HepG2 (cell line): ENCODE data around the gene SHROOM2.

Source experiments
- NR3C1 ChIP-seq: sonication (generic); formaldehyde crosslinking; IDR thresholded peaks from 2 replicates; pipeline ENCODE4 v1.4.0; 2020; ENCODE audit warnings: missing genetic modification reagents
- TF ChIP-seq, protein P1 (sequence below), 2 experiments: sonication (generic) in 1 of 2; formaldehyde crosslinking in 1 of 2; IDR thresholded peaks; 2 replicates each; pipeline versions ENCODE4 v1.5.1 to v1.6.1; 2011 to 2020; ENCODE audit warnings: borderline replicate concordance in 1 of 2, low read depth in 1 of 2, low read length in 1 of 2, mild to moderate bottlenecking in 1 of 2, missing genetic modification reagents in 1 of 2, moderate library complexity in 1 of 2
- TF ChIP-seq, protein P2 (sequence below): sonication (generic); formaldehyde crosslinking; IDR thresholded peaks from 2 replicates; pipeline ENCODE4 v1.5.0; 2020; ENCODE audit warnings: mild to moderate bottlenecking, missing genetic modification reagents, moderate library complexity

DNA sequence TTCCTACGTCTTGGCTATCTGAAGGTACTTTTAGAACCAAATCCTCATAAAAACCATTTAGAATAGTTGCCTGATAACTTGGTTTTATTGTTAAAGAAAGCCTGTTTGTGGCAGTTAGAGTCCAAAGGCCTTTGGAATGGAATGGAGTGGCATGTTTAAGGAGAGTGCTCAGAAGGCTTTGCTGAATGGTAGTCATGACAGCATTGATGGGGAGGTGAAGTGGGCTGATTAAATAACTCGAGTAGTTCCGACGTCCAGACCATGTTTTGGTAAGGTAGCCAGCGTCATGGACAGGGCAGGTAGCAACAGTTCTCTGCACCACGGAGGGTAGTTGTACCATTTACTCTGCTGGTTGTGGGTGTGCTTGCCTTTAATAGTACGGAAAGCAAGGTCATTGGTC is 94.6 kb downstream of the SHROOM2 start:
- TF ChIP-seq, protein P1, sequence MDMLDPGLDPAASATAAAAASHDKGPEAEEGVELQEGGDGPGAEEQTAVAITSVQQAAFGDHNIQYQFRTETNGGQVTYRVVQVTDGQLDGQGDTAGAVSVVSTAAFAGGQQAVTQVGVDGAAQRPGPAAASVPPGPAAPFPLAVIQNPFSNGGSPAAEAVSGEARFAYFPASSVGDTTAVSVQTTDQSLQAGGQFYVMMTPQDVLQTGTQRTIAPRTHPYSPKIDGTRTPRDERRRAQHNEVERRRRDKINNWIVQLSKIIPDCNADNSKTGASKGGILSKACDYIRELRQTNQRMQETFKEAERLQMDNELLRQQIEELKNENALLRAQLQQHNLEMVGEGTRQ (IDR thresholded peaks at IDR 0.05; ENCODE audit: low read depth, low read length) = no peak
- TF ChIP-seq, protein P1 (CRISPR knock-in tag; IDR thresholded peaks at IDR 0.05; ENCODE audit: borderline replicate concordance) = no peak
- TF ChIP-seq, protein P2, sequence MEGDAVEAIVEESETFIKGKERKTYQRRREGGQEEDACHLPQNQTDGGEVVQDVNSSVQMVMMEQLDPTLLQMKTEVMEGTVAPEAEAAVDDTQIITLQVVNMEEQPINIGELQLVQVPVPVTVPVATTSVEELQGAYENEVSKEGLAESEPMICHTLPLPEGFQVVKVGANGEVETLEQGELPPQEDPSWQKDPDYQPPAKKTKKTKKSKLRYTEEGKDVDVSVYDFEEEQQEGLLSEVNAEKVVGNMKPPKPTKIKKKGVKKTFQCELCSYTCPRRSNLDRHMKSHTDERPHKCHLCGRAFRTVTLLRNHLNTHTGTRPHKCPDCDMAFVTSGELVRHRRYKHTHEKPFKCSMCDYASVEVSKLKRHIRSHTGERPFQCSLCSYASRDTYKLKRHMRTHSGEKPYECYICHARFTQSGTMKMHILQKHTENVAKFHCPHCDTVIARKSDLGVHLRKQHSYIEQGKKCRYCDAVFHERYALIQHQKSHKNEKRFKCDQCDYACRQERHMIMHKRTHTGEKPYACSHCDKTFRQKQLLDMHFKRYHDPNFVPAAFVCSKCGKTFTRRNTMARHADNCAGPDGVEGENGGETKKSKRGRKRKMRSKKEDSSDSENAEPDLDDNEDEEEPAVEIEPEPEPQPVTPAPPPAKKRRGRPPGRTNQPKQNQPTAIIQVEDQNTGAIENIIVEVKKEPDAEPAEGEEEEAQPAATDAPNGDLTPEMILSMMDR (CRISPR knock-in tag) = no peak
- no peak for TF ChIP-seq NR3C1 (CRISPR knock-in tag)
